ENCODE results near the gene CTAGE4.
"Not testable (repeated sequence)": the region's sequence is repeated elsewhere in the genome, so short reads cannot be mapped to it uniquely, and the experiment has no call there.

Gene CTAGE4

DNA sequence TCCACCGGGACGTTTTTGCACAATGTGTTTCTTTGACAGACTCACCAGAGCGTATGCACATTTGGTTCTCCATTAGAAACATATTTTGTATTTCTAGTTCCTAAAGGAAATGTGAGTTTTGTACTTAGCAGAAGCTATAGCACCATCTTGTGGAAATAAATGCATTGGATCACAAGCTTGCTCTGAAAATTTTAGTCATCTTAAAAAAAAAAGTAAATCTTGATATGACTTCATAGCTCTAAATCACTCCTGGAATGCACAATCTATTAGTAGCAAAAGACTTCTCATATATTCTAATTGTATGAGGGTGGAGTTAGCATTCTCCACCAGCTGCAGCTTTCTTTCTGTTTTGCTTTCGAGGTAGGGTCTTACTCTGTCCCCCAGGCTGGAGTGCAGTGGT is 35.9 kb downstream of the CTAGE4 start:
- not testable (repeated sequence) for H3K4me1 ChIP-seq (ENCODE audit: control insufficient read depth, insufficient read depth, low read length); H3K27me3 ChIP-seq (ENCODE audit: control insufficient read depth, insufficient read depth, low read length); H3K4me3 ChIP-seq (ENCODE audit: low read depth, low read length); H3K36me3 ChIP-seq (ENCODE audit: control insufficient read depth, insufficient read depth, low read length); H3K9ac ChIP-seq (ENCODE audit: low read depth, low read length); H3K27ac ChIP-seq (ENCODE audit: low read depth, low read length); H3K9me3 ChIP-seq (ENCODE audit: control insufficient read depth, insufficient read depth, low read length)

DNA sequence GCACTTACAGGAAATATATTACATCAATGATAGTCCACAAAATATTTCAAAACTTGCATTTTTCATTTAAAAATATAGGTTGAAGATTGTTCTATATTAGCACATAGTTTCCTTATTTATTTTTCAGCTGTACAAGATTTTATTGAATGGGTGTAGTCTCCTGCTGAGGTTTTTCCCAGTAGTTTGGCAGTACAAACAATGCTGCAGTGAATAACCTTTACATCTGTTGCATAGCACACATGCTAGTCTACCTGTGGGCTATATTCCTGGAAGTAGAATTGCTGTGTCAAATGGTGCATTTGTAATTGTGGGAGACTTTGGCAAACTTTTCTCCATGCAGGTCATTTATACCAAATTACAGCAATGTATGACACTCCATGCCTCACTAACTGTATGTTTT is 37.3 kb downstream of the CTAGE4 start:
- H3K27me3 ChIP-seq (ENCODE audit: control insufficient read depth, insufficient read depth, low read length); H3K27ac ChIP-seq (ENCODE audit: low read depth, low read length); H3K4me3 ChIP-seq (ENCODE audit: low read depth, low read length); H3K9me3 ChIP-seq (ENCODE audit: control insufficient read depth, insufficient read depth, low read length); H3K9ac ChIP-seq (ENCODE audit: low read depth, low read length); H3K36me3 ChIP-seq (ENCODE audit: control insufficient read depth, insufficient read depth, low read length); H3K4me1 ChIP-seq (ENCODE audit: control insufficient read depth, insufficient read depth, low read length): not testable (repeated sequence)

GRCh38 chr7:144223675-144224074 is 40.4 kb downstream of the CTAGE4 start:
- not testable (repeated sequence) for H3K27ac ChIP-seq (ENCODE audit: low read depth, low read length); H3K36me3 ChIP-seq (ENCODE audit: control insufficient read depth, insufficient read depth, low read length); H3K27me3 ChIP-seq (ENCODE audit: control insufficient read depth, insufficient read depth, low read length); H3K4me1 ChIP-seq (ENCODE audit: control insufficient read depth, insufficient read depth, low read length); H3K9me3 ChIP-seq (ENCODE audit: control insufficient read depth, insufficient read depth, low read length); H3K4me3 ChIP-seq (ENCODE audit: low read depth, low read length); H3K9ac ChIP-seq (ENCODE audit: low read depth, low read length)

GRCh38 chr7:144226866-144227265 is 43.6 kb downstream of the CTAGE4 start:
- H3K4me3 ChIP-seq (ENCODE audit: low read depth, low read length); H3K9me3 ChIP-seq (ENCODE audit: control insufficient read depth, insufficient read depth, low read length); H3K36me3 ChIP-seq (ENCODE audit: control insufficient read depth, insufficient read depth, low read length); H3K9ac ChIP-seq (ENCODE audit: low read depth, low read length); H3K27me3 ChIP-seq (ENCODE audit: control insufficient read depth, insufficient read depth, low read length); H3K4me1 ChIP-seq (ENCODE audit: control insufficient read depth, insufficient read depth, low read length); H3K27ac ChIP-seq (ENCODE audit: low read depth, low read length): not testable (repeated sequence)

DNA sequence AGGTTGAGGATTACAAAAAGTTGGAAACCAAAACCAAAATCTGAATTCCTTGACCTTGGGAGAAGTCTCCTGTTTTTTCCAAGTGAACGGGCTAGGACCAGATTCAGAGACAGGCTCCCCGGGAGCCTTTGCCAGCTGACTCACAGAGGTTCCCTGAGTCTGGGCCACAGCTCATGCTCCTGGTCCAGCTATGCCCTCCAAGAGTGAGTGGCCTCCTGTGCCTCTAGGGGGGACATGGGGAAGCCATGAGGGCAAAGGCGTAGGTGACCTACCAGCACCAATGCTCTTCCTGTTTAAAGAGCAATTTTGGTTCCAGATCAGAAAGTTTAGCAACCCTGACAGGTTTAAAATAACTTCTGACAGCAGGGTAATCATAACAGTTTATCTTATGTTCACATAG is 45.5 kb downstream of the CTAGE4 start:
- H3K27me3 ChIP-seq (ENCODE audit: control insufficient read depth, insufficient read depth, low read length); H3K4me3 ChIP-seq (ENCODE audit: low read depth, low read length); H3K36me3 ChIP-seq (ENCODE audit: control insufficient read depth, insufficient read depth, low read length); H3K4me1 ChIP-seq (ENCODE audit: control insufficient read depth, insufficient read depth, low read length); H3K9ac ChIP-seq (ENCODE audit: low read depth, low read length); H3K27ac ChIP-seq (ENCODE audit: low read depth, low read length); H3K9me3 ChIP-seq (ENCODE audit: control insufficient read depth, insufficient read depth, low read length): not testable (repeated sequence)

DNA sequence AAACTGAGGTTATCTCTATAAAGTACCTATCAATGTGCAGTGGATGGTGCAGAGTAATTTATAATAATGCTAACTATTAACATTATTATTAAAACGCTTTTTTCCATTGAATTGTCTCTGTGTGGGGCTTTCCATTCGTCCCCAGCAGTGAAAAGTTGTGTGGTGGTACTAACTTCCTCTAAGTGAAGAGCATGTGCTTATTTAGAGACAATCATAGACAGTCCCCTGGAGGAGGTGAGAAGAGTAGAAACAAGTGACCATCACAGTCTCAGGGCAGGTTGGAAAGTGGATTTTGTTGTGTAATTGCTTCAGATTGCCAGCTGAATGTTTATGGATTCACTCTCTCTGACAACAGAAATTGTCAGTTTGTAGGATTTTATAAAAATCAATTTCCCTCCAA is 47.8 kb downstream of the CTAGE4 start:
- not testable (repeated sequence) for H3K4me3 ChIP-seq (ENCODE audit: low read depth, low read length); H3K36me3 ChIP-seq (ENCODE audit: control insufficient read depth, insufficient read depth, low read length); H3K4me1 ChIP-seq (ENCODE audit: control insufficient read depth, insufficient read depth, low read length); H3K27me3 ChIP-seq (ENCODE audit: control insufficient read depth, insufficient read depth, low read length); H3K9me3 ChIP-seq (ENCODE audit: control insufficient read depth, insufficient read depth, low read length); H3K27ac ChIP-seq (ENCODE audit: low read depth, low read length); H3K9ac ChIP-seq (ENCODE audit: low read depth, low read length)

GRCh38 chr7:144233039-144233438 is 49.8 kb downstream of the CTAGE4 start:
- not testable (repeated sequence) for H3K36me3 ChIP-seq (ENCODE audit: control insufficient read depth, insufficient read depth, low read length); H3K4me1 ChIP-seq (ENCODE audit: control insufficient read depth, insufficient read depth, low read length); H3K4me3 ChIP-seq (ENCODE audit: low read depth, low read length); H3K9me3 ChIP-seq (ENCODE audit: control insufficient read depth, insufficient read depth, low read length); H3K9ac ChIP-seq (ENCODE audit: low read depth, low read length); H3K27me3 ChIP-seq (ENCODE audit: control insufficient read depth, insufficient read depth, low read length); H3K27ac ChIP-seq (ENCODE audit: low read depth, low read length)

All from HUES48 (cell line).